Erythroblast (primary cell): ENCODE measurements around the gene SCTR.

Experiments used
- DNase-seq, 2 experiments: peaks; one replicate each; lab custom pipeline; 2025; lab: John Stamatoyannopoulos, UW
- GATA1 ChIP-seq: IDR thresholded peaks from 2 replicates; pipeline ENCODE4 v1.6.1; 2011; ENCODE audit warnings: low read depth, mild to moderate bottlenecking, control low read depth, low read length, moderate library complexity
- POLR2A ChIP-seq: IDR thresholded peaks from 2 replicates; pipeline ENCODE4 v1.6.1; 2011; ENCODE audit warnings: mild to moderate bottlenecking, low read length

SCTR gene

GRCh38 chr2:119513832-119514231 is 10.5 kb downstream of the SCTR start:
- TF ChIP-seq POLR2A (no peak), GATA1 (no peak)
- DNase-seq = no peak

- TF ChIP-seq POLR2A (no peak), GATA1 (no peak)
- DNase-seq = no peak
Measured at GRCh38 chr2:119512946-119513345, 11.3 kb downstream of the SCTR start.

- no peak for TF ChIP-seq GATA1
- no peak for TF ChIP-seq POLR2A
- DNase-seq = no peak
Measured at GRCh38 chr2:119511989-119512388, 12.3 kb downstream of the SCTR start.

- DNase-seq = no peak
- no peak for TF ChIP-seq GATA1
- TF ChIP-seq POLR2A = no peak
Measured at GRCh38 chr2:119508756-119509155, 15.5 kb downstream of the SCTR start.

GRCh38 chr2:119496682-119497081 is 27.6 kb downstream of the SCTR start:
- DNase-seq = no peak
- TF ChIP-seq GATA1 (no peak), POLR2A (no peak)

GRCh38 chr2:119495948-119496347 is 28.3 kb downstream of the SCTR start:
- no peak for TF ChIP-seq GATA1
- TF ChIP-seq POLR2A = no peak
- DNase-seq = no peak

- no peak for DNase-seq
- no peak for TF ChIP-seq POLR2A
- no peak for TF ChIP-seq GATA1
Measured at GRCh38 chr2:119494163-119494790, 30.0 kb downstream of the SCTR start.

- DNase-seq = no peak
- TF ChIP-seq POLR2A (no peak), GATA1 (no peak)
Measured at GRCh38 chr2:119491776-119492525, 32.3 kb downstream of the SCTR start.

GRCh38 chr2:119490653-119491195 is 33.6 kb downstream of the SCTR start:
- TF ChIP-seq GATA1 (no peak), POLR2A (no peak)

GRCh38 chr2:119490106-119490505 is 34.2 kb downstream of the SCTR start:
- TF ChIP-seq GATA1 = no peak
- TF ChIP-seq POLR2A = no peak
- no peak for DNase-seq

More at GRCh38 chr2:119490653-119491195, 33.6 kb downstream of the SCTR start:
- no peak for DNase-seq

GRCh38 chr2:119489232-119489952 is 34.9 kb downstream of the SCTR start:
- TF ChIP-seq POLR2A = no peak
- DNase-seq = no peak

- no peak for DNase-seq
- TF ChIP-seq GATA1 (no peak), POLR2A (no peak)
Measured at GRCh38 chr2:119488245-119489214, 35.8 kb downstream of the SCTR start.
